ENCODE results near the gene PROZ. TPM values are rescaled to one million over a fixed set of nuclear protein-coding genes. Genes with fewer than 3 reads are reported as not detected.

PROZ gene
- total RNA-seq, 2 donors from 2014 or later: 0.40 to 0.84 TPM

- H3K4me1 ChIP-seq (ENCODE audit: control insufficient read depth, insufficient read depth, low read length): peaks cover 26% of the 10 kb centered on the region
- no peaks in the 10 kb centered on the region for H3K27me3 ChIP-seq (ENCODE audit: control insufficient read depth, insufficient read depth, low read length, poor library complexity, severe bottlenecking)
- H3K9me3 ChIP-seq (ENCODE audit: control insufficient read depth, low read length): no peaks in the 10 kb centered on the region
- no peak overlapping the region for H3K27ac ChIP-seq (ENCODE audit: low read depth, low read length)
- DNase-seq: no peak
- H3K4me3 ChIP-seq (ENCODE audit: low read length): no peak overlapping the region
- Mint-ChIP-seq H3K4me1 (peaks cover 56% of the 10 kb centered on the region), H3K9me3 (no peaks in the 10 kb centered on the region), H3K27ac (peak overlapping the region; percentile 35), H3K4me3 (no peak overlapping the region), H3K27me3 (ENCODE audit: insufficient read depth) (no peaks in the 10 kb centered on the region), H3K36me3 (ENCODE audit: low read depth) (peaks cover 65% of the 10 kb centered on the region)
- no peak overlapping the region for H3K9ac ChIP-seq (ENCODE audit: extremely low read depth, low read length, poor library complexity, severe bottlenecking)
- TF ChIP-seq CTCF (conservative IDR thresholded peaks at IDR 0.05): no peak
- 80 to 94% methylated on average over 3 to 4 of the region's 4 CpGs for WGBS, 2 experiments (ENCODE audit: insufficient coverage in 1 of 2, insufficient read length in 1 of 2)
- H3K36me3 ChIP-seq (ENCODE audit: control insufficient read depth, insufficient read depth, low read length): peaks cover 78% of the 10 kb centered on the region
These were observed 23.6 kb downstream of the PROZ start for GRCh38 chr13:113182046-113182445.

GRCh38 chr13:113183450-113184129, 25.1 kb downstream of the PROZ start:
- peaks cover 68% of the 10 kb centered on the region for H3K36me3 Mint-ChIP-seq (ENCODE audit: low read depth)
- peak overlapping the region; percentile 42 for H3K27ac Mint-ChIP-seq
- DNase-seq: no peak
- no peaks in the 10 kb centered on the region for H3K9me3 Mint-ChIP-seq
- Histone ChIP-seq H3K9ac (ENCODE audit: extremely low read depth, low read length, poor library complexity, severe bottlenecking) (no peak overlapping the region), H3K9me3 (ENCODE audit: control insufficient read depth, low read length) (no peaks in the 10 kb centered on the region), H3K27ac (ENCODE audit: low read depth, low read length) (no peak overlapping the region), H3K27me3 (ENCODE audit: control insufficient read depth, insufficient read depth, low read length, poor library complexity, severe bottlenecking) (no peaks in the 10 kb centered on the region), H3K4me1 (ENCODE audit: control insufficient read depth, insufficient read depth, low read length) (peaks cover 16% of the 10 kb centered on the region), H3K4me3 (ENCODE audit: low read length) (no peak overlapping the region), H3K36me3 (ENCODE audit: control insufficient read depth, insufficient read depth, low read length) (peaks cover 79% of the 10 kb centered on the region)
- no peak for TF ChIP-seq CTCF (conservative IDR thresholded peaks at IDR 0.05)
- no peaks in the 10 kb centered on the region for H3K27me3 Mint-ChIP-seq (ENCODE audit: insufficient read depth)
- peaks cover 47% of the 10 kb centered on the region for H3K4me1 Mint-ChIP-seq
- 96 to 99% methylated on average over 13 to 14 of the region's 14 CpGs for WGBS, 2 experiments (ENCODE audit: insufficient coverage in 1 of 2, insufficient read length in 1 of 2)
- no peak overlapping the region for H3K4me3 Mint-ChIP-seq

GRCh38 chr13:113184568-113185440, 26.4 kb downstream of the PROZ start:
- Histone ChIP-seq H3K9ac (ENCODE audit: extremely low read depth, low read length, poor library complexity, severe bottlenecking) (no peak overlapping the region), H3K4me1 (ENCODE audit: control insufficient read depth, insufficient read depth, low read length) (peaks cover 12% of the 10 kb centered on the region), H3K27ac (ENCODE audit: low read depth, low read length) (no peak overlapping the region), H3K9me3 (ENCODE audit: control insufficient read depth, low read length) (no peaks in the 10 kb centered on the region), H3K4me3 (ENCODE audit: low read length) (no peak overlapping the region), H3K36me3 (ENCODE audit: control insufficient read depth, insufficient read depth, low read length) (peaks cover 87% of the 10 kb centered on the region), H3K27me3 (ENCODE audit: control insufficient read depth, insufficient read depth, low read length, poor library complexity, severe bottlenecking) (no peaks in the 10 kb centered on the region)
- Mint-ChIP-seq H3K4me3 (no peak overlapping the region), H3K27me3 (ENCODE audit: insufficient read depth) (no peaks in the 10 kb centered on the region), H3K4me1 (peaks cover 35% of the 10 kb centered on the region), H3K36me3 (ENCODE audit: low read depth) (peaks cover 76% of the 10 kb centered on the region), H3K9me3 (peaks cover 3% of the 10 kb centered on the region), H3K27ac (peak overlapping the region; percentile 28)
- DNase-seq: no peak
- 92 to 93% methylated on average over 9 to 22 of the region's 22 CpGs for WGBS, 2 experiments (ENCODE audit: insufficient coverage in 1 of 2, insufficient read length in 1 of 2)
- TF ChIP-seq CTCF (conservative IDR thresholded peaks at IDR 0.05): no peak

All from endodermal cell (in vitro differentiated cells).